Fibroblast of mammary gland (primary cell): ENCODE data around the gene RAI14.

ENCODE experiments used
- DNase-seq: peaks from one replicate; pipeline ENCODE4 v3.0.0-alpha.2; 2010; ENCODE audit warnings: low read depth
- H3K4me3 ChIP-seq: 2 replicates; pipeline ENCODE4 v1.5.1; 2011; ENCODE audit warnings: low read depth, mild to moderate bottlenecking, low read length, moderate library complexity; ENCODE audit not compliant: control insufficient read depth
- CTCF ChIP-seq: conservative IDR thresholded peaks from 2 replicates; pipeline ENCODE4 v1.5.1; 2011; ENCODE audit warnings: low read depth, low read length, inconsistent platforms; ENCODE audit not compliant: control insufficient read depth, insufficient read depth

Gene RAI14

DNA sequence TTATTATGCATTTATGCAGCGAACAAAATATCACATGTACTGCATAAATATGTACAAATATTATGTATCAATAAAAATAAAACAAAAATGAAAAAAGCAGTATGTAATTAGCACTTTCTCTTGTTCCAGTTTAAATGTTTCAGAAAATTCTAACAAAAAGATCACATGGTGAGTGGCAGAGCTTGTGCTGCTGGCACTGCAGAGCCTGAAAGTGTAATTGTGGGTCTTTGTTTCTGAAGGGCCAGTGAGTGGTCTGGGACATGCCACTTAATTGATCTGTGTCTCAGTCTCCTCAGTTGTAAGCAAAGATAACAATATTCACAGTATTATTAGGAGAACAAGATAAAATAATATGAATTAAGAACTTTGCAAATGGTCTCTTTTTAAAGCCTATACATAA is 39.5 kb upstream of the RAI14 start:
- no peak for TF ChIP-seq CTCF
- H3K4me3 ChIP-seq, result no peak overlapping the region
- no peak for DNase-seq

GRCh38 chr5:34618371-34619065 is 37.6 kb upstream of the RAI14 start:
- DNase-seq, result no peak
- H3K4me3 ChIP-seq, result no peak overlapping the region
- TF ChIP-seq CTCF, result no peak

- no peak overlapping the region for H3K4me3 ChIP-seq
- DNase-seq, result no peak
- TF ChIP-seq CTCF, result no peak
Observed at GRCh38 chr5:34620185-34620584, 35.9 kb upstream of the RAI14 start.

- DNase-seq, result no peak
- H3K4me3 ChIP-seq, result no peak overlapping the region
- no peak for TF ChIP-seq CTCF
Observed at GRCh38 chr5:34621277-34622097, 34.6 kb upstream of the RAI14 start.

- no peak for DNase-seq
- TF ChIP-seq CTCF, result no peak
- H3K4me3 ChIP-seq, result no peak overlapping the region
Observed at GRCh38 chr5:34622098-34622400, 34.1 kb upstream of the RAI14 start.

DNA sequence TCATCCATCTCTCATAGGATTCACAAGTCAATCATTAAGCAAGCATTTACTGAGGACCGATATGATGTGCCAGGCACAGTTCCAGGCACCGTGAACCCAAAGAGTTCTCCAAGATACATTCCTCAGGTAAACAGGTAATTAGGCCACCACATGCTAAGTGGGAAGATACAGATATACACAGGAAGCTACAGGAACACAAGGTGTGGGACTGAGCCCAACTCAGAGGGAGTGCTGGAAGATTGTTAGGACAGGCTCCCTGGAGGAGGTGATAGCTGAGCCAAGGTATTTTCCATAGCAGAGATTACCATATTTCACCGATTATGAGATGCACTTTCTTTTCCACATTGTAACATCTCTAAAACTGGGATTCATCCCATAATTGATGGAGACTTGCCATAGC is 31.4 kb upstream of the RAI14 start:
- no peak for DNase-seq
- TF ChIP-seq CTCF, result no peak
- no peak overlapping the region for H3K4me3 ChIP-seq
